Fibroblast of villous mesenchyme (primary cell): ENCODE data around the gene CARMIL1. TPM values are rescaled to one million over a fixed set of nuclear protein-coding genes. Genes with fewer than 3 reads are reported as not detected.

Source experiments
- DNase-seq: peaks from one replicate; pipeline ENCODE4 v3.0.0-alpha.2; 2010; ENCODE audit warnings: low read depth
- H3K4me3 ChIP-seq: 2 replicates; pipeline ENCODE4 v1.5.1; 2011; ENCODE audit warnings: low read depth, mild to moderate bottlenecking, low read length
- CTCF ChIP-seq: IDR thresholded peaks from 2 replicates; pipeline ENCODE4 v1.5.1; 2012; ENCODE audit warnings: low read depth, mild to moderate bottlenecking, low read length; ENCODE audit not compliant: insufficient read depth
- total RNA-seq: library from RNA; depleted of rRNA; stranded (reverse); fragments of >200 nt; gene quantifications from 2 replicates; pipeline ENCODE4 v1.2.3, GENCODE V29; 2012

Gene CARMIL1
- total RNA-seq, 1 donor = 11.2 TPM

- no peak for TF ChIP-seq CTCF
- no peak for DNase-seq
- H3K4me3 ChIP-seq = no peak overlapping the region
Measured at GRCh38 chr6:25267662-25268061, 11.5 kb upstream of the CARMIL1 start.

DNA sequence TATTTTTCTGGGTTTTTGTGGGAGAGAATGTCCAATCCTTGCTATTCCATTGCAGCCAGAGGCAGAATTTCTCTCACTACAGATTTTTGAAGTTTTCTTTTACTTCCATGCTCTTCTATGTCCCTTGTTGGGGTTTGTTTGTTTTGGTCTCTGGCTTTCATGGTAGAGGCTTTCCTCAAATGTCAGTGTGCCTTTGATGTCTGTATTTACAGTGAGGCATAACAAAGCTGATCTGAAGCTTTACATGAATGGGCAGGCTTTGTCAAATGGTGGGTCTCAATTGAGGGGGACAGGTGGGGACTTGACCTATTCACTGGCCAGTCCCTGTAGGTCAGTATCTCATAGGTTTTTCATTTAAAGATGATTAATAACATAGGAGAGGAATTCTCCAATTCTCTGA lies 8.6 kb upstream of the CARMIL1 start:
- TF ChIP-seq CTCF = no peak
- no peak overlapping the region for H3K4me3 ChIP-seq
- DNase-seq = no peak

- H3K4me3 ChIP-seq = no peak overlapping the region
- TF ChIP-seq CTCF = no peak
- no peak for DNase-seq
Measured at GRCh38 chr6:25275436-25275835, 3.7 kb upstream of the CARMIL1 start.

- TF ChIP-seq CTCF = no peak
- no peak for DNase-seq
- H3K4me3 ChIP-seq = no peak overlapping the region
Measured at GRCh38 chr6:25277386-25277785, 1.8 kb upstream of the CARMIL1 start.

GRCh38 chr6:25277857-25278256 lies 1.3 kb upstream of the CARMIL1 start:
- TF ChIP-seq CTCF = no peak
- no peak overlapping the region for H3K4me3 ChIP-seq
- DNase-seq = peak; percentile 39

DNA sequence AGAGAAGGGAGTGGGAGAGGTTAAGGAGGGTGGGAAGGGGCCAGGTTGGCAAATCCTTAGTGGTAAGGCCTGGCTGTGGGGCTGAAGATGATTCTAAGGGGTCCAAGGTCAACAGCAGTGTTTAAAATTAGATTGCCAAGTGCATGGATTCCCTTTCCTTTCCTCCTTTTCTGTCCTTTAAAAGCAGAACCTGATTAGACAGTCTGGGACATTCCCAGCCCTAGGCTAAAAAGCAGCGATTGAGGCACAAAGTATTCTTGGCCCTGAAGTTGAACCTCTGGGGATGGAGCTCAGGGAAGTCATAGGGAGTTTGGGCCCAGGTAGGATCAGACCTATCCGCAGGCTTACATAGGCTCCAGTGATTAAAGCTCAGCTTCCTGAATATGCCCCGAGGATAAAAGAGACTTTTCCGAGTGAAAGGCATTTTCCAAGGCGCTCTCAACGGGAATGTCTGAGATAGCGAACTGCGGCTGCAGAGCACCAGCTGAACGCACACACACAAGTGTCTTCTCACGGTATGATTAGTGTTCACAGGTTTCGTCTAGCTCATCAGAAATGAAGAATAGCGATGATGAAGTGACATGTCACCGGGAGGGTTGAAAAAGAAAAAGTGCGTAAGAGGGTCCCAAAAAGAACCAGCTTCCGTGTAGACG lies 787 bp upstream of the CARMIL1 start:
- DNase-seq = no peak
- H3K4me3 ChIP-seq = peak overlapping the region; percentile 76
- TF ChIP-seq CTCF = no peak

GRCh38 chr6:25279748-25280343 lies 672 bp downstream of the CARMIL1 start:
- TF ChIP-seq CTCF = no peak
- H3K4me3 ChIP-seq = peak overlapping the region; percentile 76
- DNase-seq = no peak
